Erythroblast (primary cell): ENCODE measurements around the gene MCM9.

Experiments
- GATA1 ChIP-seq: IDR thresholded peaks from 2 replicates; pipeline ENCODE4 v1.6.1; 2011; ENCODE audit warnings: low read depth, mild to moderate bottlenecking, control low read depth, low read length, moderate library complexity
- POLR2A ChIP-seq: IDR thresholded peaks from 2 replicates; pipeline ENCODE4 v1.6.1; 2011; ENCODE audit warnings: mild to moderate bottlenecking, low read length

- TF ChIP-seq POLR2A, result no peak
- no peak for TF ChIP-seq GATA1
These were observed 104.3 kb downstream of the MCM9 start for GRCh38 chr6:118830691-118831090.
